Fibroblast of villous mesenchyme (primary cell): ENCODE data around the gene KLF15. TPM values are rescaled to one million over a fixed set of nuclear protein-coding genes. Genes with fewer than 3 reads are reported as not detected.

Experiments
- DNase-seq: peaks from one replicate; pipeline ENCODE4 v3.0.0-alpha.2; 2010; ENCODE audit warnings: low read depth
- H3K4me3 ChIP-seq: 2 replicates; pipeline ENCODE4 v1.5.1; 2011; ENCODE audit warnings: low read depth, mild to moderate bottlenecking, low read length
- CTCF ChIP-seq: IDR thresholded peaks from 2 replicates; pipeline ENCODE4 v1.5.1; 2012; ENCODE audit warnings: low read depth, mild to moderate bottlenecking, low read length; ENCODE audit not compliant: insufficient read depth
- total RNA-seq: library from RNA; depleted of rRNA; stranded (reverse); fragments of >200 nt; gene quantifications from 2 replicates; pipeline ENCODE4 v1.2.3, GENCODE V29; 2012

KLF15 gene
- total RNA-seq, 1 donor = 0.43 TPM

GRCh38 chr3:126320517-126321293 lies 36.5 kb downstream of the KLF15 start:
- no peak for TF ChIP-seq CTCF
- no peak overlapping the region for H3K4me3 ChIP-seq
- no peak for DNase-seq

GRCh38 chr3:126319701-126320295 lies 37.4 kb downstream of the KLF15 start:
- no peak for TF ChIP-seq CTCF
- DNase-seq = no peak
- H3K4me3 ChIP-seq = no peak overlapping the region

GRCh38 chr3:126317029-126317996 lies 39.9 kb downstream of the KLF15 start:
- no peak for TF ChIP-seq CTCF

GRCh38 chr3:126316501-126316939 lies 40.7 kb downstream of the KLF15 start:
- no peak for DNase-seq
- H3K4me3 ChIP-seq = no peak overlapping the region
- no peak for TF ChIP-seq CTCF

More at GRCh38 chr3:126317029-126317996, 39.9 kb downstream of the KLF15 start:
- DNase-seq = no peak
- H3K4me3 ChIP-seq = no peak overlapping the region

GRCh38 chr3:126316031-126316461 lies 41.2 kb downstream of the KLF15 start:
- no peak overlapping the region for H3K4me3 ChIP-seq
- peak; percentile 65 for DNase-seq
- no peak for TF ChIP-seq CTCF

- H3K4me3 ChIP-seq = no peak overlapping the region
- no peak for TF ChIP-seq CTCF
- peak; percentile 8 for DNase-seq
Measured at GRCh38 chr3:126314790-126315658, 42.2 kb downstream of the KLF15 start.
